RPMI7951 (cell line): ENCODE measurements around the gene PPP1R36. TPM values are rescaled to one million over a fixed set of nuclear protein-coding genes. Genes with fewer than 3 reads are reported as not detected.
A peak's percentile ranks its signal among the peaks of the same experiment; 100 is the strongest.
"Not testable (repeated sequence)": the region's sequence is repeated elsewhere in the genome, so short reads cannot be mapped to it uniquely, and the experiment has no call there.

ENCODE experiments used
- DNase-seq: peaks from one replicate; pipeline ENCODE4 v3.0.0-alpha.2; 2012; ENCODE audit warnings: low read depth
- total RNA-seq: library from RNA; depleted of rRNA; stranded (reverse); fragments of >200 nt; shearing (Covaris generic); gene quantifications from 2 replicates; pipeline ENCODE4 v1.2.3, GENCODE V29; 2014; rRNA removed

Gene PPP1R36
- total RNA-seq = 0.48 and 0.78 TPM in 2 replicates

- DNase-seq = peak; percentile 31
These were observed at the start of gene PPP1R36 for GRCh38 chr14:64549791-64550620. TSS of gene PPP1R36 (plus strand) at chr14:64549961. CDS start at chr14:64549998, 37 bp downstream.

GRCh38 chr14:64500088-64500487 lies 49.7 kb upstream of the PPP1R36 start:
- no peak for DNase-seq

GRCh38 chr14:64501411-64502171 lies 48.2 kb upstream of the PPP1R36 start:
- DNase-seq = peak; percentile 88

GRCh38 chr14:64502456-64502855 lies 47.3 kb upstream of the PPP1R36 start:
- no peak for DNase-seq

- DNase-seq = no peak
These were observed 46.8 kb upstream of the PPP1R36 start for GRCh38 chr14:64502887-64503433.

GRCh38 chr14:64503434-64504309 lies 46.1 kb upstream of the PPP1R36 start, which contains the start of gene ZBTB25:
TSS of gene ZBTB25 (minus strand) at chr14:64503838. CDS start at chr14:64490533, 13,305 bp downstream.
- DNase-seq = peak; percentile 92

GRCh38 chr14:64504310-64504896 lies 45.4 kb upstream of the PPP1R36 start, which contains the start of gene ZBTB1:
TSS of gene ZBTB1 (plus strand) at chr14:64504770. CDS start at chr14:64521505, 16,735 bp downstream.
- DNase-seq = peak; percentile 86

- DNase-seq = peak; percentile 88
These were observed 44.6 kb upstream of the PPP1R36 start for GRCh38 chr14:64504897-64505794.

GRCh38 chr14:64506721-64507120 lies 43.0 kb upstream of the PPP1R36 start:
- no peak for DNase-seq

- no peak for DNase-seq
These were observed 42.2 kb upstream of the PPP1R36 start for GRCh38 chr14:64507376-64508156.

GRCh38 chr14:64508215-64508776 lies 41.5 kb upstream of the PPP1R36 start:
- no peak for DNase-seq

GRCh38 chr14:64509036-64509435 lies 40.7 kb upstream of the PPP1R36 start:
- no peak for DNase-seq

- DNase-seq = peak; percentile 61
These were observed 38.7 kb upstream of the PPP1R36 start for GRCh38 chr14:64510825-64511671.

GRCh38 chr14:64513271-64513670 lies 36.5 kb upstream of the PPP1R36 start:
- no peak for DNase-seq

- no peak for DNase-seq
These were observed 34.7 kb upstream of the PPP1R36 start for GRCh38 chr14:64515053-64515452.

- DNase-seq = no peak
These were observed 32.8 kb upstream of the PPP1R36 start for GRCh38 chr14:64516969-64517368.

GRCh38 chr14:64517667-64518066 lies 32.1 kb upstream of the PPP1R36 start:
- not testable (repeated sequence) for DNase-seq

GRCh38 chr14:64518229-64518628 lies 31.5 kb upstream of the PPP1R36 start:
- DNase-seq = no peak
